ENCODE measurements around the gene IGBP1. TPM values are rescaled to one million over a fixed set of nuclear protein-coding genes. Genes with fewer than 3 reads are reported as not detected.
A peak's percentile ranks its signal among the peaks of the same experiment; 100 is the strongest.
"Not testable (repeated sequence)": the region's sequence is repeated elsewhere in the genome, so short reads cannot be mapped to it uniquely, and the experiment has no call there.

Gene IGBP1
- total RNA-seq, 1 donor from 2014 or later: 29.8 TPM

DNA sequence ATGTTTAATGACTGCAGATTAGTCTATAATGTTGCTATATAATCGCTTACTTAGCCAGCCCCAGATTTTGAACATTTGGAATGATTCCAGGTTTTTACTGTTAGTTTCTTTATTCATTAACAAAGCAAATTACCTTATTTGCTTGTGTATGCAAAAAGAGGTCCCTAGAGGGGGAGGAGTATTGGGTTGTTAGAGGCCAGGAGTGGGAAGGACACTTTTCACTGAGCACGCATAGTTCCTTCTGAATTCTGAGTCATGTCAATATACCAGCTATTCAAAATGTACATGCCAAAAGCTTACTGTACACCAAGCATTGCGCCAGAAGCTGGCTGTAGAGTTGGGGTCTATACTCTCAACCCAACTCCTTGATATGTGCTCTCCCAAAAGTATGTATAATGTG, 39.0 kb downstream of the IGBP1 start:
- Mint-ChIP-seq H3K36me3 (ENCODE audit: low read depth) (peaks cover 4% of the 10 kb centered on the region), H3K4me1 (ENCODE audit: low read depth) (peaks cover 26% of the 10 kb centered on the region), H3K27ac (no peak overlapping the region), H3K27me3 (ENCODE audit: insufficient read depth) (peaks cover 8% of the 10 kb centered on the region), H3K9me3 (no peaks in the 10 kb centered on the region), H3K4me3 (no peak overlapping the region)
- no peak for DNase-seq (ENCODE audit: low spot score)
- intact Hi-C loops (cut with micrococcal nuclease): no loop called here

- H3K4me3 Mint-ChIP-seq: no peak overlapping the region
- intact Hi-C loops (cut with micrococcal nuclease): no loop called here
- no peaks in the 10 kb centered on the region for H3K9me3 Mint-ChIP-seq
- H3K4me1 Mint-ChIP-seq (ENCODE audit: low read depth): peaks cover 22% of the 10 kb centered on the region
- H3K27ac Mint-ChIP-seq: no peak overlapping the region
- H3K27me3 Mint-ChIP-seq (ENCODE audit: insufficient read depth): peaks cover 8% of the 10 kb centered on the region
- H3K36me3 Mint-ChIP-seq (ENCODE audit: low read depth): no peaks in the 10 kb centered on the region
- DNase-seq (ENCODE audit: low spot score): no peak
Observed at GRCh38 chrX:70172964-70173363, 39.7 kb downstream of the IGBP1 start.

DNA sequence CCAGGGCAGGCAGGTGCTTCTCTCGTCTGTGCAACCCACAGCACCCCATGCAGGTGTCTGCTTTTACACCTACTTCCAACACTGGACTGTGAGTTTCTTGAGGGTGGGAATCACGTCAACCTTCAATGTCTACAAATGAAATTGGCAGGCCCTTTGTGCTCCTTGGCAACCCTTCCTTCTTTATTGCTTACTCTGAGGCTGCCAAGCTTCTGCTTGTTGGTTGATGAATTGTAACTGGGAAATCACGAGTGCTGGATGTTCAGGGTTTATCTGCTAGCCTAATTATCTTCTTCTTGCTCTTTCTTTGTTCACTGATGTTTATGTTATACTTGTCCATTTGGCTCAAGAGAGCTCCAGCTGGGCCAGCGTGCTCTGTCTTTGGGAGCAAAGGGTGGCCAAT, 41.5 kb downstream of the IGBP1 start:
- Mint-ChIP-seq H3K27me3 (ENCODE audit: insufficient read depth) (peaks cover 6% of the 10 kb centered on the region), H3K27ac (no peak overlapping the region), H3K4me3 (no peak overlapping the region), H3K9me3 (no peaks in the 10 kb centered on the region), H3K36me3 (ENCODE audit: low read depth) (no peaks in the 10 kb centered on the region), H3K4me1 (ENCODE audit: low read depth) (peaks cover 22% of the 10 kb centered on the region)
- intact Hi-C loops (cut with micrococcal nuclease): no loop called here
- no peak for DNase-seq (ENCODE audit: low spot score)

- intact Hi-C loops (cut with micrococcal nuclease): no loop called here
- Mint-ChIP-seq H3K9me3 (no peaks in the 10 kb centered on the region), H3K27ac (no peak overlapping the region), H3K27me3 (ENCODE audit: insufficient read depth) (peaks cover 6% of the 10 kb centered on the region), H3K36me3 (ENCODE audit: low read depth) (no peaks in the 10 kb centered on the region), H3K4me1 (ENCODE audit: low read depth) (peaks cover 22% of the 10 kb centered on the region), H3K4me3 (no peak overlapping the region)
- DNase-seq (ENCODE audit: low spot score): no peak
Observed at GRCh38 chrX:70175338-70175737, 42.1 kb downstream of the IGBP1 start.

GRCh38 chrX:70176938-70177533, 43.8 kb downstream of the IGBP1 start, which contains the start of gene DGAT2L6:
Gene DGAT2L6, plus strand, starts transcription at chrX:70177483. Its CDS starts 100 bp downstream, at chrX:70177583.
- intact Hi-C loops (cut with micrococcal nuclease): no loop called here
- Mint-ChIP-seq H3K27me3 (ENCODE audit: insufficient read depth) (peaks cover 8% of the 10 kb centered on the region), H3K27ac (no peak within 1 kb of the TSS), H3K4me3 (no peak within 1 kb of the TSS), H3K36me3 (ENCODE audit: low read depth) (no peaks in the 10 kb centered on the region), H3K4me1 (ENCODE audit: low read depth) (peaks cover 22% of the 10 kb centered on the region), H3K9me3 (no peaks in the 10 kb centered on the region)
- DNase-seq (ENCODE audit: low spot score): no peak

DNA sequence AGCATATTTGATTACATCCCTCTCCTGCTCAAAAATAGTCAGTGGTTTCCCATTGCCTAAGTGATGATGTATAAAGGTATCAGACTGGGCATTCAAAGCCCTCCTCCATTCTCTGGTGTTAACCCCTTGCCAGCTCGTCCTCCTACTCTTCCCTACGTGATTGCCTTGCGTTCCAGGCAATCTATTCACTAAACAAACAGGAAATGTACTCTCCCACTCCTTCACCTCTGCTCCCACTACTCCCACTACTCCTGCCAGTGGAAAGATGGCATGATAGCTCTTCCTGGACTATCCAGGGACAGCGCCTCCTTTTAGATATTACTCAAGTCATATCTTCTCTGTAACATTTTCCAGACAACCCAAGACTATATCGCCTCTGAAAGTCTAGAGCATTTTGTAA, 49.8 kb downstream of the IGBP1 start:
- no peak overlapping the region for H3K4me3 Mint-ChIP-seq
- intact Hi-C loops (cut with micrococcal nuclease): no loop called here

GRCh38 chrX:70190225-70190624, 57.0 kb downstream of the IGBP1 start:
- DNase-seq (ENCODE audit: low spot score): no peak
- Mint-ChIP-seq H3K27ac (no peak overlapping the region), H3K4me1 (ENCODE audit: low read depth) (no peaks in the 10 kb centered on the region), H3K4me3 (no peak overlapping the region), H3K36me3 (ENCODE audit: low read depth) (no peaks in the 10 kb centered on the region), H3K27me3 (ENCODE audit: insufficient read depth) (peaks cover 3% of the 10 kb centered on the region), H3K9me3 (no peaks in the 10 kb centered on the region)
- intact Hi-C loops (cut with micrococcal nuclease): no loop called here

More for the DNA sequence above, 49.8 kb downstream of the IGBP1 start:
- Mint-ChIP-seq H3K4me1 (ENCODE audit: low read depth) (no peaks in the 10 kb centered on the region), H3K9me3 (no peaks in the 10 kb centered on the region), H3K27me3 (ENCODE audit: insufficient read depth) (peaks cover 2% of the 10 kb centered on the region), H3K27ac (no peak overlapping the region), H3K36me3 (ENCODE audit: low read depth) (no peaks in the 10 kb centered on the region)
- DNase-seq (ENCODE audit: low spot score): no peak

DNA sequence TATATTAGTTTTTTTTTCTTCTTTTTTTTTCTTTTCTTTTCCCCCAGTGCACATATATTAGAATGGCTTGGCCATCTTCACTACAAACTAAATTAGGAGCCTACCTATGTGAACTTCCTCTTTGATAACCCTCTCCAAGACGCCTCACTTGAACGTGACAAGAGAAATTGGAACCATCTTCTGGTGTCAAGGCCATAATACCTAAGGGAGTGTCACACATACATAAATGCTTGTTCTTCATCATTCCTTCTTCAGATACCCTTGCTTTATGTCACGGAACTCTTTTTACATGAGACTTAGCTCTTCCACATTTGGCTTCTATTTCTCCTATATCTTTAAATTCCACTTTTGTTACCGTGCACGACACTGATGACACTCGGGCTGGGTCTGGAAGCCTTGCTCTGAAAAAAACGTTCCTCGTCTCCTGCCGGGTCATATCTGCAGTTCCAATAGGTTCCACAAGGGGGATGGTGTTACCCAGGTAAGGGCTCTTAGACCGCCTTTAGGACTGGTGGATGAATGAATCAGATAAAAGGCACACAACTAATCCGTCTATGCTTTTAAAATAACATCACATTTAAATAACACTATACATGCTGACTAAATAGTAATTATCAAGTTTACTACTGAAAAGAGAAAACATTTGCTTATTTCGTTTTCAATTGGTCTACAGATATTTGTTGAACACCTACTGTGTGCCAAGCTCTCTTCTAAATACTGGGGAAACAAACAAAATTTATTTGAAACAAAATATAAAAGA, 63.9 kb downstream of the IGBP1 start:
- Mint-ChIP-seq H3K4me1 (ENCODE audit: low read depth) (peaks cover 6% of the 10 kb centered on the region), H3K4me3 (no peak overlapping the region), H3K27ac (no peak overlapping the region), H3K36me3 (ENCODE audit: low read depth) (no peaks in the 10 kb centered on the region), H3K27me3 (ENCODE audit: insufficient read depth) (peaks cover 4% of the 10 kb centered on the region), H3K9me3 (no peaks in the 10 kb centered on the region)
- intact Hi-C loops (cut with micrococcal nuclease): loop anchor here (1.0 kb wide), 2 partner anchors 66 to 237 kb away; no protein-coding TSS in a partner anchor
- peak; percentile 43 for DNase-seq (ENCODE audit: low spot score)

- Mint-ChIP-seq H3K36me3 (ENCODE audit: low read depth) (no peaks in the 10 kb centered on the region), H3K27ac (no peak overlapping the region), H3K27me3 (ENCODE audit: insufficient read depth) (peaks cover 2% of the 10 kb centered on the region), H3K4me3 (no peak overlapping the region), H3K9me3 (no peaks in the 10 kb centered on the region), H3K4me1 (ENCODE audit: low read depth) (peaks cover 6% of the 10 kb centered on the region)
- intact Hi-C loops (cut with micrococcal nuclease): no loop called here
- no peak for DNase-seq (ENCODE audit: low spot score)
Observed at GRCh38 chrX:70201732-70202131, 68.5 kb downstream of the IGBP1 start.

GRCh38 chrX:70208479-70208878, 75.2 kb downstream of the IGBP1 start:
- H3K9me3 Mint-ChIP-seq: no peaks in the 10 kb centered on the region
- no peak overlapping the region for H3K27ac Mint-ChIP-seq
- no peaks in the 10 kb centered on the region for H3K36me3 Mint-ChIP-seq (ENCODE audit: low read depth)
- H3K4me3 Mint-ChIP-seq: no peak overlapping the region
- H3K27me3 Mint-ChIP-seq (ENCODE audit: insufficient read depth): peaks cover 2% of the 10 kb centered on the region
- no peak for DNase-seq (ENCODE audit: low spot score)
- no peaks in the 10 kb centered on the region for H3K4me1 Mint-ChIP-seq (ENCODE audit: low read depth)
- intact Hi-C loops (cut with micrococcal nuclease): no loop called here

DNA sequence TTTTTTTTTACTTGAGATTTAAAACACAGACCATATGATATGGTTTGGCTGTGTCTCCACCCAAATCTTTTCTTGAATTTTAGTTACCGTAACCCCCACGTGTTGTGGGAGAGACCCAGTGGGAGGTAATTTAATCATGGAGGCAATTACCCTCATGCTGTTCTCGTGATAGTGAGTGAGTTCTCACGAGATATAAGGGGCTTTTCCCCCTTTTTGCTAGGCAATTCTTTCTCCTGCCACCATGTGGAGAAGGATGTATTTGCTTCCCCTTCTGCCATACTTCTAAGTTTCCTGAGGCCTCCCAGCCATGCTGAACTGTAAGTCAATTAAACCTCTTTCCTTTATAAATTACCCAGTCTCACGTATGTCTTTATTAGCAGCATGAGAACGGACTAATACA, 76.3 kb downstream of the IGBP1 start:
- H3K27ac Mint-ChIP-seq; H3K4me1 Mint-ChIP-seq (ENCODE audit: low read depth); DNase-seq (ENCODE audit: low spot score); H3K4me3 Mint-ChIP-seq; H3K9me3 Mint-ChIP-seq; H3K36me3 Mint-ChIP-seq (ENCODE audit: low read depth); intact Hi-C loops (cut with micrococcal nuclease); H3K27me3 Mint-ChIP-seq (ENCODE audit: insufficient read depth): not testable (repeated sequence)
